DMS53 (cell line): ENCODE data around the gene ARSG.
A peak's percentile ranks its signal among the peaks of the same experiment; 100 is the strongest.
"Not testable (repeated sequence)": the region's sequence is repeated elsewhere in the genome, so short reads cannot be mapped to it uniquely, and the experiment has no call there.

Experiments
- DNase-seq: peaks from one replicate; lab custom pipeline; 2025; lab: John Stamatoyannopoulos, UW

ARSG gene

DNA sequence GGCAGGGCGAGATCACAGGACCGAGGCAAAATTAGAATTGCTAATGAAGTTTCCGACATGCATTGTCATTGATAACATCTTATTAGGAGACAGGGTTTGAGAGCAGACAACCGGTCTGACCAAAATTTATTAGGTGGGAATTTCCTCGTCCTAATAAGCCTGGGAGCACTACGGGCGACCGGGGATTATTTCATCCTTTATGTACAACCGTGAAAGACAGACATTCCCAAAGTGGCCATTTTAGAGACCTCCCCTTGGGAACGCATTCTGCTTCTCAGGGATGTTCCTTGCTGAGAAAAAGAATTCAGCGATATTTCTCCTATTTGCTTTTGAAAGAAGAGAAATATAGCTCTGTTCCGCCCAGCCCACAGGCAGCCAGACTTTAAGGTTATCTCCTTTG lies 40.6 kb downstream of the ARSG start:
- DNase-seq = peak; percentile 24

DNA sequence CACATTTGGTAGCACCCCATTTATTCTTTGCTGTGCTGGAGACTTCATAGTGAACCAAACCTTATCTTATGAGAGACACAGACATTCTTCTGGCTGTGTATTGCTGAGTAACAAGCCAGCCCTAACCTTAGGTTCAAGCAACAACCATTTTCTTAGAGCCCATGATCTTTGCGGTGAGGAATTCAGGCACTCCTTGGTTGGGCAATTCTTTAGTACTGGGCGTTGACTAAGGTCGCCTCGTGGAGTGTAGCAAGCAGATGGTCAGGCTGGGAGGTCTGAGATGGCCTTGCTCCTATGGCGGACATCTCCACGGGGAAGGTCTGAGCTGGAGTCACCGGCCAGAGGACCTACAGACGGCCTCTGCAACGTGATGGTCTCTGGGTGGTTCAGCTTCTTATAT lies 43.1 kb downstream of the ARSG start:
- DNase-seq = no peak

DNA sequence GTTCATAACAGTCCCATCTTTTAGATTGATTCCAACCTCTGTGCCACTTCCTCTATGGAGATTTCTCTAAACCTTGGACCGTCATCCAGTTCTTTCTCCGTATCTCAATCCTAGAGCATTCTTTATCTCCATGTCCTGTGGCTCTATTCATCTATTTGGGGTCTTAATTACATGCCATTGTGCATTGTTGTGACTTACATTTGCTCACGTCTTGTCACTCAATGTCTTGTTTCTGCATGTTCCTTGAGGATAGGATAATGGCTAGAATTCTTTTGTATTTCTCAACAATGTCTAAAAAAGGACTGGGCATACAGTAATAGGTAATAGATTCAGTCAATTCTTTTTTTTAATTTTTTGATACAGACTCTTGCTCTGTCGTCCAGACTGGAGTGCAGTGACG lies 50.2 kb downstream of the ARSG start:
- DNase-seq = no peak

DNA sequence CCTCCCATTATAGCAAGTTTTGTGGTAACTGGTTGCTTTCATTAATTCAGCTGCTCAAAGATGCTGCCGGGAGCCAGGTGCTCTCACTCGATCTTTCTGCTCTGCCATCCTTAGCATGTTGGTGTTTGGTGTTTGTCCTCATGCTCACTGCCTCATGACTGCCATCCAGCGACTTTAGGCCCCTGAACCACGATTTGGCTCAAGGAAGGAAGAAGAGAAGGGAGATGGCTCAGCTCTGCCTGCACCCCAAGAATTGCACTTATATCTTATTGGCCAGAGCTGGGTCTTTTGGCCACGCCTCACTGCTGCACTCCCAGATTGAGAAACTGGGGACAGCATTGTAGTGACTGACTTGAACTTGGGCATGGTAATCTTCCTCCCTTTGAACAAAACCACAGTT lies 52.7 kb downstream of the ARSG start:
- no peak for DNase-seq

DNA sequence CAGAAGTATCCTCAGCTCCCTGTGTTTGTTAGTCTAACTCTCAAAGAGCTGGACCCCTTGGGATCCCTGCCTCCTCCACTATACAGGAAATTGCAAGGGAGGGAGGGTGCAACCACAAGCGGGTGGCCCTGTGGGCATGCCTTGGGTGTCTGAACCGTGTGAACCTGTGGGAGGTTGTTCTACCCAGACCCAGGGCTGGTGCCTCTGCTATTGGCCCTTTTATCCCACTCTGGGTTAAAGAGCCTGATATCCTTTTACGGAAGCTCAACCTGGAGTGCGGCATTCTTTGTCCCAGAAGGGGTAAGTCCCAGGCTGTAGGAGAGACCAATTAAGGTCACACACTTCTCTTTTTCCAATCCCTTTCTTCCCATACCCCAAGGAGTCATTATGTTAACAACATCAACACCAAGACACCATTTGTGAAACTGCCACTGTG lies 53.4 kb downstream of the ARSG start:
- no peak for DNase-seq

DNA sequence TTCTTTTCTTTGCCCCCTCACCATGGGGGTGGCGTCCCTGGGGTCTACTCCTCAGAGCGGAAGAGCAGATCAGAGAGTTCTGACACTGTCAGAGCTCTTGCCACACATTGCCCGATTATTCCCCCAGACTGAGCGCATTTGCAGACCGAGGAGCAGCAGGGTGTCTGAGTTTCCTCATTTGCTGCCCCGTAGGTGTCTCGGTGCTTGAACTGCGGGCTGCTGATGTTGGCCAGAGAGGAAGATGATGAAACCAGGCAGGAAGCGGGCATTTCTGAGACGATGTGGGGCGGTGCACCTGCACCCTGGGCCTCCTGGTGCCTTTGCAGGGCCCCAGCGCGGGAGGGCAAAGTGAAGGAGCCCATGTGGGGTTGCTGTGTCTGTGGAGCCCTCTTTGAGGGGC lies 55.2 kb downstream of the ARSG start:
- DNase-seq = no peak

DNA sequence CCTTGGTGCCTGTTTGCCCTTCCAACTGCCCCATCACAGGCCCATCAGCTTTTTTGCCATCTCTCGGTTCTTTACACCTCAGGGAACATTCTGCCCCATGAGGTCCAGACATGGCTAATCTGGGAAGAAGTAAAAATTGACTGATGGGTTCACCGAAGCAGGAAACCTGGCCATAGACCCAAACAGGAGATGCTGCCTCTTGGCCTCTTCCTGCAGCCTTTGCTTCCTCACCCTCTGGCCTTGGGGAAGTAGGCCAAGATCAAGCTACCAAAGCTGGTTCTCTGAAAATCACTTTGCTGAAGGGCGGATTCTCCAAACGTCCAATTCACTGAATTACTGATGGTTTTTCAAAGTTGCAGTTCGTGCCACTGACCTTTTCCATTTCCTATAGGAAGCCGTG lies 56.1 kb downstream of the ARSG start:
- no peak for DNase-seq

DNA sequence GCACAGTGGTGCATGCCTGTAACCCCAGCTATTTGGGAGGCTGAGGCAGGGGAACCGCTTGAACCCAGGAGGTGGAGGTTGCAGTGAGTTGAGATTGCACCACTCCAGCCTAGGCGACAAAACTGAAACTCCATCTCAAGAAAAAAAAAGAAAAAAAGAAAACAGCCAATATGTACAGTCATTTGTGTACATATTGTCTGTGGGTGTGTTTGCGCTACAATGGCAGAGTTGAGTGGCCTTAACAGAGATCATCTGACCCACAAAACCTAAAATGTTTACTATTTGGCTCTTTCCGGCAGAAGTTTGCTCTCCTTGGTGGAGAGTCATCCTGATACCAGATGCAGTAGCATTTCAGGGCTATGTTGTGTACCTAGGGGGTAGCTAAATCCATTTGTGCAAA lies 57.9 kb downstream of the ARSG start:
- peak; percentile 41 for DNase-seq

DNA sequence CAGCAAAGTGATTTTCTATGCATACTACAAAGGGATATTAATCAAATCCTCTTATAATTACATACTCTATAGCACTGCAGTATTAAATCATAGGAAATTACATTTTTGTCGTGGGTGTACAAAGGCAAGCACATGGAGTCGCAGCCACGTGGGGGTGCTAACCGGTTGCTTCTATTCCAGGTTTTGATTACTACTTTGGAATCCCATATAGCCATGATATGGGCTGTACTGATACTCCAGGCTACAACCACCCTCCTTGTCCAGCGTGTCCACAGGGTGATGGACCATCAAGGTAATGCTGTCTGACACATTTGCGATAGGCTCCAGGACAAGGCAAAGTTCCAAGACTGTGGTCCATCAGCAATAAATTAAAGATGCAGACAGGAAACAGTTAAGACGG lies 60.1 kb downstream of the ARSG start:
- no peak for DNase-seq

DNA sequence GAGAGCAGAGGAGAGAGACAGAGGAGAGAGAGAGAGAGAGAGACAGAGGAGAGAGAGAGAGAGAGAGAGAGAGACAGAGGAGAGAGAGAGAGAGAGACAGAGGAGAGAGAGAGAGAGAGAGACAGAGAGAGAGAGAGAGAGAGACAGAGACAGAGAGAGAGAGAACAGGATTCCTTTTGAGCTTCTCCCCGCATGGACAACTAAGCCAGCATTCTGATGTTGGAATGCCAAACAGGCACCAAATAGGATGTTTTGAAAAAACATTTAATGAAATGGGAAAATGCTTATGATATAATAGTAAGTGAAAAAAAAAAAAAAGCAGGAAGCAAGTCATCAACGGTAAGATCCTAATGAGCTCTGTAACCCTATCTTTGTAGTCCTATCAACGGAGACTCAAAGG lies 60.7 kb downstream of the ARSG start:
- DNase-seq = no peak

DNA sequence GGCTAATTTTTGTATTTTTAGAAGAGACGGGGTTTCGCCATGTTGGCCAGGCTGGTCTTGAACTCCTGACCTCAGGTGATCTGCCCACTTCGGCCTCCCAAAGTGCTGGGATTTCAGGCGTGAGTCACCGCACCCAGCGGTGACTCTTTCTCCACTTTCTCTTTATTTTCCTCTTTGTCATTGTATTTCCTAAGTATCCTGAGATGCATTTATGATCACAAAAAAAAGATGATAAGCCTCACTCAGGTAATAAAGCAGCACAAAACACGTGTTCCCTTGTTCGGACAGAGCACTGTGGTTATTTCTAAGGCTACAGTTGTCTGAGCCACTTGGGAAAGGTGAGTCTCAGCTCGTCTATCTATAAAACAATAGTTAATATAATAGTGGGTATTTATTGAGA lies 61.4 kb downstream of the ARSG start:
- DNase-seq = not testable (repeated sequence)

DNA sequence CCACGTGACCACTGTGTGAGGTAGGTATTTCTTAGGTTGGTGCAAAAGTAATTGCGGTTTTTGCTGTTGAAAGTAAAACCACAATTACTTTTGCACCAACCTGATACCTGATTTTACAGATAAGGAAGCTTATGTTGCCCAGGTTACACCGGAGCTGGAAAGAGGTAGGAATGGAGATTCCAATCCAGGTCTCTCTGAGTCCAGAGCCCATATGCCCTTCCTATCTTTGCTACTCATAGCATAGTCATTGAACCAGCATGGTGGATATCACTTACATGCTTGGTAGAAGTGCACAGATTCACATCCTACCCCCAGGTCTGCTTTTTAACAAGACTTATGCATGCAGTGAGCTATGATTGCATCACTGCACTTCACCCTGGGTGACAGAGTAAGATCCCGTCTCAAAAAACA lies 61.8 kb downstream of the ARSG start:
- no peak for DNase-seq

DNA sequence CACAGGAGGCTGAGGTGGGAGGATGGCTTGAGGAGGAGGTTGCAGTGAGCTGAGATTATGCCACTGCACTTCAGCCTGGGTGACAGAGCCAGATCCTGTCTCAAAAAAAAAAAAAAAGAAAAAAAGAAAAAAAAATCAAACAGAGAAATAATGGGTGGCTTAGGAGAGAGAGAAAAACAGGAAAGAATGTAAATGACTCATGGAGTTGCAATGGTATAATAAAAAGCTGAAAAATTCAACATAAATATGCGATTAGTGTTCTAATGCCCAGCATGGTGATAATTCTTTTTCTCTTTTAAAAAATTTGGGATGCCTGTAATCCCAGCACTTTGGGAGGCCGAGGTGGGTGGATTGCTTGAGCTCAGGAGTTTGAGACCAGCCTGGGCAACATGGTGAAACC lies 63.0 kb downstream of the ARSG start:
- not testable (repeated sequence) for DNase-seq

DNA sequence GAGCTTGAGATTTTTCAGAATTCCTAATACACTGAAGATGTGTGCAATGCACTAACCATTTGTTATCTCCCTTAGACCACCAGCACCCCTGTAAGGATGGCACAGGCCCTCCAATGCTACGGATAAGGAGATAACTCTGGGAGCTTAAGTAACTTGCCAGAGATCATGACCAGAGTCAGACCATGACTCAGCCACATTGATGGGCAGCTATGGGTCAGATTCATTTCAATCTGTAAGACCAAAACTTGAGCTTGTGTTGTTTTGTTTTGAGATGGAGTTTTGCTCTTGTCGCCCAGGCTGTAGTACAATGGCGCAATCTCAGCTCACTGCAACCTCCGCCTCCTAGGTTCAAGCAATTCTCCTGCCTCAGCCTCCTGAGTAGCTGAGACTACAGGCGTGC lies 63.8 kb downstream of the ARSG start:
- not testable (repeated sequence) for DNase-seq

DNA sequence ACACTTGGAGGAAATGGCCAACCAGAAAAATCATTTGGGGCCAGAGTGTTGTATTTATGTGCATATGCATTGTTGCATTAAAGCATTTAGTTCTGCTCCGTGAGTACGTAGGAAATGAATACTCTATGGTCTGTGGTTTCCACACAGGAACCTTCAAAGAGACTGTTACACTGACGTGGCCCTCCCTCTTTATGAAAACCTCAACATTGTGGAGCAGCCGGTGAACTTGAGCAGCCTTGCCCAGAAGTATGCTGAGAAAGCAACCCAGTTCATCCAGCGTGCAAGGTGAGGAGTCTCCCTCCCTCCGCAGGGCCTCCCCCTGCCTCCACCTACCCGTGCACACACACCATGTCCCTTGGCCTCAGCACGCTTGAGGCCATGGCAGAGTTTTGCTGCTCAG lies 65.2 kb downstream of the ARSG start:
- no peak for DNase-seq

DNA sequence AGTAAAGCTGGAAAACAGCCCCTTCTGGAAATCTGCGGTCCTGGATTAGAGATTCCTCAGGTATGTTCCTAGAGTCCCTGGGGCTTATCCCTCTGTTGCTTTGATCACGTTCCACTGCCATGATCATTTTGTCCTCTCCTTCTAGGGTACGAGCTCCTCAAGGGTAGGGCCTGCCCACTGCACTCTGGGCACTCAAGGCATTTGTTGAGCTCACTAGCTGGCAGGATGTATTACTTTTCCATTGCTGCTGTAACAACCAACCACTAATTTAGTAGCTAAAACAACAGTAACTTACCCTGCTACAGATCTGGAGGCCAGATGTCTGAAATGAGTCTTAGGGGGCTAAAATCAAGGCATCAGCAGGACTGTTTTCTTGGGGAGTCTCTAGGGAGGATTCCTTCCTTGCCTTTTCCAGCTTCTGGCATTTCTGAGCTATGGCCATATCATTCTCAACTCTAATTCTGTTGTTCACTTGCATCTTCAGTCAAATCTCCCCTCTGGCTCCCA lies 65.7 kb downstream of the ARSG start:
- no peak for DNase-seq

DNA sequence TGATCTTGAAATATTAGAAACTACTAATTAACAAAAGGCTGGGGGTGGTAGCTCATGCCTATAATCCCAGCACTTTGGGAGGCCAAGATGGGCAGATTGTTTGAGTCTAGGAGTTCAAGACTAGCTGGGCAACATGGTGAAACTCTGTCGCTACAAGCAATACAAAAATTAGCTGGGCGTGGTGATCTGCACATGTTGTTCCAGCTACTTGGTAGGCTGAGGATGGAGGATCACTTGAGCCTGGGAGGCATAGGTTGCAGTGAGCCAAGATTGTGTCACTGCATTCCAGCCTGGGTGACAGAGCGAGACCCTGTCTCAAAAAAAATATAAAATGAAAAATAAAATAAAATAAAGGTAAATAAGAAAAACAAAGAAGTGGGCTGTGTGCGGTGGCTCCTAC lies 66.6 kb downstream of the ARSG start:
- no peak for DNase-seq

DNA sequence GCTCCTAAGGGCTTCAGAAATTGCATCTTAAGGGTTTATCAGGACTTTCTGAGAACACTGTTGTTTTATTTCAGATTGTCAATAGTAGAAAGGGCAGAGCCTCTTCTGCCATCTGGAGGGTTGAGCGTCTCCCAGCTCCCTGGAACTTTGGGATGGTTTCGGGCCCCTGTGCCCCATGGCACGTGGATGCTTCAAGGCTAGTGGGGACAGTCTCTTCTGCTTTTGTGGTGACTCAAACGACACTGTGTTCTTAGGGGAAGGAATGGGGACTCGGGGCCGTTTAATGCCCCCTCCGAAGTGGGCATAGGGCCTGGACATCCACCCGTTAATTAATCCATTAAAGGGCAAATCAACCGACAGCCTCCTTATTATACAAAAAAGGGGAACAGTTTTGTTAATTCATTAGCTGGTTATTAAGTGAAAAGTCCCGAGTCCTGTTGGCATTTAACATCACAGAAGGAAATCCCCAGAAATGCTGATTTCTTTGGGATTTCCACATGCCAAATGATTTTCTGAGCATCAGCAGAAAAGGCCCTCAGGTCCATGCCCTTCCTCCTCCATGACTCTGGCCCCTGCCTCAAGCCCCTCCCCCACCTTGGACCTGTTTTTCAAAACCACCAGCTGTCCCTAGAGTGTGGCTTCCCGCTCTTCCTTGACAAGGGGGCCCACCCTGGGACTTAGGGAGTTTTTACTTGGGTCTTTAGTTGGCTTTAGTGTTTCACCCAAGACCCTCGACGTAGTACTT lies 68.7 kb downstream of the ARSG start:
- DNase-seq = no peak

DNA sequence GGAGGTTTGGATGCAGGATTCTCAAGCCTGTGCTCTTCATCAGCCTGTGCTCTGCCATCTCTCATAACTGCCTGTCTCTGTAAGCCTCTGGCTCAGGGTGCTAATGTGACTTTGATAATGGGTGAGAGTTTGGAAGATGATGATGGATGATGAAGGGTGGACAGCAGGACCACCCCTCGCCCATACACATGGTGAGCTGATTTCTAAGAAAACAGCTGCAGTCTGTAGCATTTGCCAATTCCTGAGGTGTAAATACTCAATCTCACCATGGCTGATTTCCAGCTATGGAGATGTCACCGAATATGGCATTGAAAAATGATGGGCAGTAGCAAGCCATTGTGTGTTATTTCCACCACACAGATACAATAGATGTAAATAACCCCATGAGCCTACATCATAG lies 74.2 kb downstream of the ARSG start:
- DNase-seq = no peak

DNA sequence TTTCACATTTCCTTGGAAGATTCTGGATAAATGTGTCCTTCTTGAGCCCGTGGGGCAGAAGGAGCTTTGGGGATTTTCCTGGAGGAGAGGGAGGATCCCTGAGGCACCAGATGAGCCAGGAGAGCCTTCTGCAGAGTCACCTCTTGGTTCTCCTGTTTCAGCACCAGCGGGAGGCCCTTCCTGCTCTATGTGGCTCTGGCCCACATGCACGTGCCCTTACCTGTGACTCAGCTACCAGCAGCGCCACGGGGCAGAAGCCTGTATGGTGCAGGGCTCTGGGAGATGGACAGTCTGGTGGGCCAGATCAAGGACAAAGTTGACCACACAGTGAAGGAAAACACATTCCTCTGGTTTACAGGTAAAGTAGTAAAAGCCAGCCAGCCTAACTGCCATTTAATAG lies 77.1 kb downstream of the ARSG start:
- DNase-seq = no peak

DNA sequence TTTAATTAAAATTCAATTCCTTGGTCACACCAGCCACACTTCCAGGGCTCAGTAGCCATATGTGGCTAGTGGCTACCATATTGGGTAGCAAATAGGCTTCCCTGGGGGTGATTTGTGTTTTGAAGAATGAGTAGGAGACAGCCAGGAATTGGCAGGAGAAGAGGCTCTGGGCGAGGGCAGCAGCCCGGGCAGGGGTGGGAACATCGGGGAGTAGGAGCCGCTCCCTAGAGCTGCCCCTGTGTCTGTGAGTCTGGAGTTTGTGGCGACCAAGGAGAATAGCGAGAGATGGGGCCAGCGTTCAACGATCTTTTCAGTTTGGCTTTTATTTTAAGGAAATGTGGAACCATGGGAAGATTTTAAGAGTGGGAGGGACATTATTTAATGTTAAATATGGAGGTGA lies 84.3 kb downstream of the ARSG start:
- DNase-seq = no peak

DNA sequence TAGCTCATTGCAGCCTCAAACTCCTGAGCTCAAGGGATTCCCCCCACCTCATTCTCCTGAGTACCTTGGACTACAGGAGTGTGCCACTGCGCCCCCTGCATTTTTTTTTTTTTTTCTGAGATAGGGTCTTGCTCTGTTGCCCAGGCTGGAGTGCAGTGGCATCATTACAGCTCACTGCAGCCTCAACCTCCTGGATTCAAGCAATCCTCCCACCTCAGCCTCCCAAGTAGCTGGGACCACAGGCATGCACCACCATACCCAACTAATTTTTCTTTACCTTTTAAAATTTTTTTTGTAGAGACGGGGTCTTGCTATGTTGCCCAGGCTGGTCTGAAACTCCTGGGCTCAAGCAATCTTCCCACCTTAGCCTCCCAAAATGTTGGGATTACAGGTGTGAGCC lies 84.9 kb downstream of the ARSG start:
- DNase-seq = not testable (repeated sequence)

DNA sequence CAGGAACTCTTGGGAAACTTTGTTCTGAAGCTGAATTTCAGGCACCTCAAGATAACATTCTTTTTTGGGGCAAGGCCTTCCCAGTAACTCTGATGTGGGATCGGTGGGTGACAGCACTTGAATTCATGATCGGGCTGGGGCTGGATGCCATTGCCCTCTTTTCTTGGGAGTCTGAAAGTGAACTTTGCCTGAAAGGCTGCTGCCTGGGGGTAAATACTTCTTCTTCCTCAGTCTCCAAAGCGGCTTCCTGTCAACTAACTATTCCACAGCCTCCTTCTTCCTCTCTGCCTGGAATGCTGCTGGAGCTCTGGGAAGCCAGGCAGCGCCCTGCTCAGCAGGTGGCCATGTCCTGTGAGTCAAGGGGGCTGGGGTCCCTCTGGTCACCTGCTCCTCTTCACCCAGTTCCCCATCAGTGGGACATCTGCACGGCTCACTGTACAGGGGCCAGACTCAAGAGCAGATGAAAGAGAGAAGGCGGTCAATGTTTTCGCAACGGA lies 86.5 kb downstream of the ARSG start:
- DNase-seq = no peak
